B cell (primary cell): ENCODE data around the gene ZDHHC20. TPM values are rescaled to one million over a fixed set of nuclear protein-coding genes. Genes with fewer than 3 reads are reported as not detected.

Experiments used
- ATAC-seq: fragments of 200-7000 bp; cut with Tn5 transposase; one replicate; pipeline ENCODE4 v1.10.0; 2021; ENCODE audit warnings: low read depth, mild to moderate bottlenecking, moderate number of reproducible peaks, moderate library complexity
- CTCF ChIA-PET: fragments of 350-600 bp; sonication (Branson Sonifier 250); formaldehyde crosslinking; loops from one replicate; lab custom pipeline; 2021; ENCODE audit warnings: antibody characterized with exemption, inconsistent platforms; lab: Charles Lee
- POLR2A ChIA-PET: fragments of 350-600 bp; sonication (Branson Sonifier 250); formaldehyde crosslinking; loops from one replicate; lab custom pipeline; 2021; ENCODE audit warnings: antibody characterized with exemption; lab: Charles Lee
- DNase-seq: peaks from one replicate; pipeline ENCODE4 v3.0.0; 2013
- H2AFZ ChIP-seq: 2 replicates; pipeline ENCODE4 v1.6.1; 2012; ENCODE audit warnings: mild to moderate bottlenecking, low read depth, low read length; ENCODE audit not compliant: insufficient read depth, poor library complexity, severe bottlenecking
- H3K27ac ChIP-seq, 2 donors: 1 replicate in 1 of 2; 2 replicates in 1 of 2; pipeline ENCODE4 v1.5.1; 2012 to 2013; ENCODE audit warnings: low read length in 2 of 2, mild to moderate bottlenecking in 2 of 2, moderate library complexity in 1 of 2
- H3K27me3 ChIP-seq, 4 experiments: fragments of 200-600 bp in 1 of 4; sonication (generic) in 1 of 4; replicated peaks in 1 of 4; 1 replicate in 2 of 4; 2 replicates in 2 of 4; pipeline versions ENCODE4 v1.6.1 to v1.7.0; 2013 to 2016; ENCODE audit warnings: low read length in 3 of 4, mild to moderate bottlenecking in 2 of 4, mixed read lengths in 1 of 4, moderate library complexity in 1 of 4; ENCODE audit not compliant: insufficient read depth in 4 of 4, control insufficient read depth in 3 of 4; ENCODE audit errors: control extremely low read depth in 1 of 4
- H3K36me3 ChIP-seq, 2 experiments: replicated peaks in 1 of 2; 1 replicate in 1 of 2; 2 replicates in 1 of 2; pipeline versions ENCODE4 v1.6.1 to v1.7.1; 2013; ENCODE audit warnings: low read length in 1 of 2; ENCODE audit not compliant: insufficient read depth in 2 of 2, control insufficient read depth in 1 of 2; ENCODE audit errors: control extremely low read depth in 1 of 2, extremely low read depth in 1 of 2
- H3K4me1 ChIP-seq, 2 donors: fragments of 200-600 bp in 1 of 2; sonication (generic) in 1 of 2; 1 replicate in 1 of 2; 2 replicates in 1 of 2; pipeline versions ENCODE4 v1.5.1 to v1.6.1; 2013 to 2017; ENCODE audit warnings: low read length in 2 of 2; ENCODE audit not compliant: control insufficient read depth in 2 of 2, insufficient read depth in 2 of 2
- H3K4me2 ChIP-seq: replicated peaks from 2 replicates; pipeline ENCODE3; 2012; ENCODE audit warnings: mild to moderate bottlenecking, low read depth, low read length; ENCODE audit not compliant: poor library complexity, severe bottlenecking
- H3K4me3 ChIP-seq, 5 experiments: fragments of 200-600 bp in 1 of 5; sonication (generic) in 1 of 5; 1 replicate in 3 of 5; 2 replicates in 2 of 5; pipeline versions ENCODE4 v1.5.1 to v1.7.0; 2011 to 2016; ENCODE audit warnings: low read length in 4 of 5, mild to moderate bottlenecking in 4 of 5, low read depth in 2 of 5, control low read depth in 1 of 5, moderate library complexity in 1 of 5; ENCODE audit not compliant: insufficient read depth in 1 of 5; ENCODE audit errors: control extremely low read depth in 1 of 5, extremely low read depth in 1 of 5
- H3K79me2 ChIP-seq: fragments of 200-600 bp; sonication (generic); one replicate; pipeline ENCODE4 v1.6.0; 2016; ENCODE audit warnings: low read length; ENCODE audit not compliant: control insufficient read depth, insufficient read depth
- H3K9ac ChIP-seq: fragments of 200-600 bp; sonication (generic); 2 replicates; pipeline ENCODE4 v1.6.1; 2017; ENCODE audit warnings: mild to moderate bottlenecking, low read length, moderate library complexity
- H3K9me3 ChIP-seq, 3 donors: one replicate each; pipeline versions ENCODE4 v1.6.1 to v1.7.1; 2013; ENCODE audit warnings: low read length in 2 of 3; ENCODE audit not compliant: control insufficient read depth in 2 of 3, insufficient read depth in 1 of 3; ENCODE audit errors: control extremely low read depth in 1 of 3
- H4K20me1 ChIP-seq: 2 replicates; pipeline ENCODE4 v1.6.0; 2012; ENCODE audit warnings: mild to moderate bottlenecking, low read length; ENCODE audit not compliant: insufficient read depth, control insufficient read depth, poor library complexity, severe bottlenecking
- H3K27ac Mint-ChIP-seq: one replicate; pipeline ENCODE4 v1.8.0; 2021; ENCODE audit warnings: mixed read lengths
- H3K27me3 Mint-ChIP-seq: one replicate; pipeline ENCODE4 v1.8.0; 2021; ENCODE audit warnings: mixed read lengths
- H3K4me1 Mint-ChIP-seq: one replicate; pipeline ENCODE4 v1.8.0; 2021; ENCODE audit warnings: mixed read lengths
- H3K4me3 Mint-ChIP-seq: one replicate; pipeline ENCODE4 v1.8.0; 2021; ENCODE audit warnings: mixed read lengths
- H3K9me3 Mint-ChIP-seq: one replicate; pipeline ENCODE4 v1.8.0; 2022; ENCODE audit warnings: mixed read lengths; ENCODE audit not compliant: insufficient read depth
- EZH2 ChIP-seq: IDR thresholded peaks from 2 replicates; pipeline ENCODE4 v1.6.1; 2012; ENCODE audit warnings: borderline replicate concordance, low read depth, mild to moderate bottlenecking, moderate library complexity, low read length; ENCODE audit not compliant: insufficient read depth, poor library complexity, severe bottlenecking
- WGBS: methylation state at CpG from one replicate; pipeline ENCODE4 v1.1.5; 2013; ENCODE audit warnings: missing lambda C conversion rate; ENCODE audit not compliant: insufficient coverage; 5-methylcytosine and 5-hydroxymethylcytosine counted together
- intact Hi-C: fragments of 100-400 bp; cut with micrococcal nuclease; formaldehyde crosslinking; loops from one replicate; pipeline ENCODE4 v1.10.0; 2022
- polyA plus RNA-seq: library from polyadenylated mRNA; depleted of rRNA; stranded (reverse); fragments of >200 nt; gene quantifications from 2 replicates; pipeline ENCODE4 v1.2.3, GENCODE V29; 2012
- total RNA-seq, 2 donors: library from RNA; stranded (reverse); fragments of 120-200 nt in 1 of 2; gene quantifications; 1 replicate in 1 of 2; 2 replicates in 1 of 2; pipeline versions ENCODE4 v1.2.3 to v1.2.4, GENCODE V29; 2013 to 2022
- TF ChIP-seq, protein P1 (sequence below): fragments of 200-600 bp; IDR thresholded peaks from one replicate; pipeline ENCODE4 v1.8.0; 2022; ENCODE audit warnings: antibody characterized with exemption, mild to moderate bottlenecking

The ZDHHC20 gene
- total and polyA plus RNA-seq, 2 donors (not counting 1 experiment from before 2014, with no cell fraction given), result 10.3 to 61.5 TPM

DNA sequence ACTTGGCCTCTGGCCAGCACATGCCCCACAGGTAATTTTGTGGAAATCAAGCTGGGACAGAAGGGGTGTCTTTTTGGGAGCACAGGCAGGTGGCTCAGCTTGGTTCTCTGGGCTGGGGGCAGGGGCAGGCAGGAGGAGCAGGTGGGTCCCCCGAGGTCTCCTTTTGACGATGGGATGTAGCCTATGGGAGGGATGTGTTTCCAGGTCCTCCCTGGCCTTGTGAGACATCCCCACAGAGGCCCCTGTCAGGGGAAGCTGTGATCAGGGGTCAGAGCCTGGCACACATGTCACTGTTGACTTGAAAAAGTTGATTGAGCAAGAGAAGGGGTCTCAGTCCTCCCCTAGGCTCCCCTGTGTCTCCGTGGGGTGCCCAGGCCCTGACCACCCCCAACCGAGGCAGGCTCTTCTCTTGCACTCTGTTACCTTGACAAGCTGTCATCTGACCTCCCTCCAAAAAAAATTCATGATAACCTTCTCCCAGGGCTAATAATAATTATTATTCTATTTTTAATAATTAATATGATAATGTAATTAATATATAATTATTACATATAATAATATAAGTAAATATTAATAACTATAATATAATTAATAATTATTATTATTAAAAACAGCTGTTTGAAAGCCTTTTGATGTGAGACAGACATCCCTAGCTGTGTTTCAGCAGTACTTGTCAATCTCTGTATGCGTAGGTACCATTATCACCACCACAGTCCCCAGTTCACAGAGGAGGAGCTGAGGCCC is 116.2 kb downstream of the ZDHHC20 start:
- ChIA-PET POLR2A (no interaction called here), CTCF (interaction anchor here (2.4 kb wide), 1 partner anchor 45 kb away, joined by 7 read pairs; no protein-coding TSS in a partner anchor)
- Histone ChIP-seq H3K9me3 (no peaks in the 10 kb centered on the region), H3K79me2 (no peaks in the 10 kb centered on the region), H4K20me1 (no peaks in the 10 kb centered on the region), H3K27ac (no peak overlapping the region), H3K27me3 (no peaks in the 10 kb centered on the region), H3K9ac (no peak overlapping the region), H3K4me1 (peaks cover 6 to 22% of the 10 kb centered on the region in 2 donors), H3K4me2 (no peak overlapping the region), H2AFZ (no peak overlapping the region), H3K36me3 (no peaks in the 10 kb centered on the region), H3K4me3 (no peak overlapping the region)
- DNase-seq (no peak), ATAC-seq (no peak)
- intact Hi-C loops, result no loop called here
- H3K27me3 Mint-ChIP-seq, result no peaks in the 10 kb centered on the region
- no peak overlapping the region for H3K27ac Mint-ChIP-seq
- 90% methylated on average over 4 of the region's 5 CpGs for WGBS
- no peak overlapping the region for H3K4me3 Mint-ChIP-seq
- no peak for TF ChIP-seq EZH2
- TF ChIP-seq, protein P1, sequence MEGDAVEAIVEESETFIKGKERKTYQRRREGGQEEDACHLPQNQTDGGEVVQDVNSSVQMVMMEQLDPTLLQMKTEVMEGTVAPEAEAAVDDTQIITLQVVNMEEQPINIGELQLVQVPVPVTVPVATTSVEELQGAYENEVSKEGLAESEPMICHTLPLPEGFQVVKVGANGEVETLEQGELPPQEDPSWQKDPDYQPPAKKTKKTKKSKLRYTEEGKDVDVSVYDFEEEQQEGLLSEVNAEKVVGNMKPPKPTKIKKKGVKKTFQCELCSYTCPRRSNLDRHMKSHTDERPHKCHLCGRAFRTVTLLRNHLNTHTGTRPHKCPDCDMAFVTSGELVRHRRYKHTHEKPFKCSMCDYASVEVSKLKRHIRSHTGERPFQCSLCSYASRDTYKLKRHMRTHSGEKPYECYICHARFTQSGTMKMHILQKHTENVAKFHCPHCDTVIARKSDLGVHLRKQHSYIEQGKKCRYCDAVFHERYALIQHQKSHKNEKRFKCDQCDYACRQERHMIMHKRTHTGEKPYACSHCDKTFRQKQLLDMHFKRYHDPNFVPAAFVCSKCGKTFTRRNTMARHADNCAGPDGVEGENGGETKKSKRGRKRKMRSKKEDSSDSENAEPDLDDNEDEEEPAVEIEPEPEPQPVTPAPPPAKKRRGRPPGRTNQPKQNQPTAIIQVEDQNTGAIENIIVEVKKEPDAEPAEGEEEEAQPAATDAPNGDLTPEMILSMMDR, result no peak
- no peaks in the 10 kb centered on the region for H3K9me3 Mint-ChIP-seq
- H3K4me1 Mint-ChIP-seq, result peaks cover 12% of the 10 kb centered on the region

DNA sequence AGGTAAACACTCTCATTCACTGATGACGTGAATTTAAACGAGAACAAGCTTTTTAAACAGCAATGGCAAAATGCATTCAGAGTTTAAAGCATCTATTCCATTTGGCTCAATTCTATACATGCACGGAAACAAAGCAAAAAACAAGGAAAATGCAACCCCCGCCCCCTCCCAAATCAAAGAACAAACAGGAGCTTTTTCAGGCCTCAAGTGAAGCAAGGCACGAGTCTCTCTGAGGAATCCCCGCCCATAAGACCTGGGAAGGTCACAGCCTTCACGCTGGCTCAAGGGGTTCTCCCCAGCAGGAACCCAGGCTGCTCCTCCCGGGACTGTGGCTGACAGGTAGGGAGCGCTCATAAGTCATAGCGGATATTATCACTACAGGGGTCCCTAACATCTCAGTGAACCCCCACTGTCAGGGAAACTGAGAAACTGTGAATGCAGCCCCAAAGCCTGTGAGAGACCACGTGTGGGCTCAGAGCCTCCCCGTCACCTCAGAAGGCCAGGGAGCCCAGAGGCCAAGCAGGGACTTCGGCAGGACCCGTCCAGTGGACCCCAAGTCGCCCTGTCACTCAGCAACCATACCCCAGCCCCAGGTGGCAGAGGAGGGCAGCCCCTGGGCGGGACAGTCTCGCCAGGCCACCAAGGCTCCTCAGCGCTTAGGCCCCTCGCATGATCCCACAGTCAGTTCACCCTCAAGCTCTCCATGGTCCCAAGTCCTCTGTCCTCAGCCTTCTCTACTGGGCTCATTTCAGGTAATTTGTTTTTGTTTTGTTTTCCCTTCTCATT is 117.3 kb downstream of the ZDHHC20 start:
- H3K9me3 ChIP-seq, result no peaks in the 10 kb centered on the region
- no peaks in the 10 kb centered on the region for H3K27me3 ChIP-seq
- ChIA-PET CTCF (no interaction called here), POLR2A (no interaction called here)
- ATAC-seq (no peak), DNase-seq (no peak)
- intact Hi-C loops, result no loop called here
- Mint-ChIP-seq H3K4me3 (no peak overlapping the region), H3K4me1 (peaks cover 12% of the 10 kb centered on the region), H3K9me3 (no peaks in the 10 kb centered on the region), H3K27ac (no peak overlapping the region), H3K27me3 (no peaks in the 10 kb centered on the region)
- no peaks in the 10 kb centered on the region for H4K20me1 ChIP-seq
- H3K4me3 ChIP-seq, result no peak overlapping the region
- H3K79me2 ChIP-seq, result no peaks in the 10 kb centered on the region
- H3K36me3 ChIP-seq, result no peaks in the 10 kb centered on the region
- H2AFZ ChIP-seq, result no peak overlapping the region
- H3K27ac ChIP-seq, result no peak overlapping the region
- H3K4me2 ChIP-seq, result no peak overlapping the region
- peaks cover 6 to 22% of the 10 kb centered on the region in 2 donors for H3K4me1 ChIP-seq
- 96% methylated on average over 13 of the region's 19 CpGs for WGBS
- TF ChIP-seq, protein P1, result no peak
- no peak for TF ChIP-seq EZH2
- no peak overlapping the region for H3K9ac ChIP-seq
